Osteocyte (in vitro differentiated cells): ENCODE measurements around the gene SNTG2. TPM values are rescaled to one million over a fixed set of nuclear protein-coding genes. Genes with fewer than 3 reads are reported as not detected.

Source experiments
- DNase-seq: peaks from one replicate; pipeline ENCODE4 v3.0.0; 2021; ENCODE audit warnings: mixed read lengths; ENCODE audit not compliant: unreplicated experiment; ENCODE audit errors: extremely low spot score
- H3K27ac Mint-ChIP-seq: one replicate; pipeline ENCODE4 v1.8.0; 2021; ENCODE audit warnings: mild to moderate bottlenecking, mixed read lengths; ENCODE audit not compliant: unreplicated experiment
- H3K27me3 Mint-ChIP-seq: one replicate; pipeline ENCODE4 v1.8.0; 2021; ENCODE audit warnings: mixed read lengths; ENCODE audit not compliant: unreplicated experiment
- H3K36me3 Mint-ChIP-seq: one replicate; pipeline ENCODE4 v1.8.0; 2021; ENCODE audit warnings: mixed read lengths; ENCODE audit not compliant: unreplicated experiment
- H3K4me1 Mint-ChIP-seq: one replicate; pipeline ENCODE4 v1.8.0; 2021; ENCODE audit warnings: mixed read lengths; ENCODE audit not compliant: unreplicated experiment
- H3K4me3 Mint-ChIP-seq: one replicate; pipeline ENCODE4 v1.8.0; 2021; ENCODE audit warnings: mild to moderate bottlenecking, moderate library complexity, mixed read lengths; ENCODE audit not compliant: unreplicated experiment
- H3K9me3 Mint-ChIP-seq: one replicate; pipeline ENCODE4 v1.8.0; 2021; ENCODE audit warnings: mixed read lengths; ENCODE audit not compliant: unreplicated experiment
- CTCF ChIP-seq: fragments of 200-600 bp; sonication (generic); IDR thresholded peaks from 2 replicates; pipeline ENCODE4 v1.5.0; 2021; ENCODE audit warnings: antibody characterized with exemption, mild to moderate bottlenecking, moderate library complexity
- total RNA-seq: library from RNA; stranded (reverse); gene quantifications from 2 replicates; pipeline ENCODE4 v1.2.1, GENCODE V29; 2021

Gene SNTG2
- total RNA-seq, 1 donor from 2014 or later = not detected

- Mint-ChIP-seq H3K36me3 (no peaks in the 10 kb centered on the region), H3K27ac (no peak overlapping the region), H3K4me3 (no peak overlapping the region), H3K9me3 (no peaks in the 10 kb centered on the region), H3K27me3 (no peaks in the 10 kb centered on the region), H3K4me1 (no peaks in the 10 kb centered on the region)
- DNase-seq = no peak
- no peak for TF ChIP-seq CTCF
Measured at GRCh38 chr2:1394709-1395408, 444.2 kb downstream of the SNTG2 start.

- no peaks in the 10 kb centered on the region for H3K9me3 Mint-ChIP-seq
- no peaks in the 10 kb centered on the region for H3K27me3 Mint-ChIP-seq
- no peak for DNase-seq
- no peaks in the 10 kb centered on the region for H3K36me3 Mint-ChIP-seq
- no peak overlapping the region for H3K4me3 Mint-ChIP-seq
- no peak for TF ChIP-seq CTCF
- no peaks in the 10 kb centered on the region for H3K4me1 Mint-ChIP-seq
- no peak overlapping the region for H3K27ac Mint-ChIP-seq
Measured at GRCh38 chr2:1397350-1397749, 446.7 kb downstream of the SNTG2 start.

GRCh38 chr2:1398191-1398590 lies 447.5 kb downstream of the SNTG2 start:
- Mint-ChIP-seq H3K27me3 (no peaks in the 10 kb centered on the region), H3K9me3 (no peaks in the 10 kb centered on the region), H3K4me1 (no peaks in the 10 kb centered on the region), H3K36me3 (no peaks in the 10 kb centered on the region), H3K27ac (no peak overlapping the region), H3K4me3 (no peak overlapping the region)
- TF ChIP-seq CTCF = no peak
- DNase-seq = no peak

GRCh38 chr2:1400943-1401735 lies 450.5 kb downstream of the SNTG2 start:
- H3K4me3 Mint-ChIP-seq = no peak overlapping the region
- TF ChIP-seq CTCF = no peak
- no peak for DNase-seq
- H3K27ac Mint-ChIP-seq = no peak overlapping the region
- no peaks in the 10 kb centered on the region for H3K4me1 Mint-ChIP-seq
- H3K9me3 Mint-ChIP-seq = no peaks in the 10 kb centered on the region
- no peaks in the 10 kb centered on the region for H3K36me3 Mint-ChIP-seq
- H3K27me3 Mint-ChIP-seq = no peaks in the 10 kb centered on the region

- no peaks in the 10 kb centered on the region for H3K27me3 Mint-ChIP-seq
- no peaks in the 10 kb centered on the region for H3K36me3 Mint-ChIP-seq
- H3K27ac Mint-ChIP-seq = no peak overlapping the region
- H3K4me1 Mint-ChIP-seq = no peaks in the 10 kb centered on the region
- H3K4me3 Mint-ChIP-seq = no peak overlapping the region
- no peak for TF ChIP-seq CTCF
- DNase-seq = no peak
- H3K9me3 Mint-ChIP-seq = no peaks in the 10 kb centered on the region
Measured at GRCh38 chr2:1402064-1402463, 451.4 kb downstream of the SNTG2 start.
